Measurements from ENCODE around the gene FAM89A.

DNA sequence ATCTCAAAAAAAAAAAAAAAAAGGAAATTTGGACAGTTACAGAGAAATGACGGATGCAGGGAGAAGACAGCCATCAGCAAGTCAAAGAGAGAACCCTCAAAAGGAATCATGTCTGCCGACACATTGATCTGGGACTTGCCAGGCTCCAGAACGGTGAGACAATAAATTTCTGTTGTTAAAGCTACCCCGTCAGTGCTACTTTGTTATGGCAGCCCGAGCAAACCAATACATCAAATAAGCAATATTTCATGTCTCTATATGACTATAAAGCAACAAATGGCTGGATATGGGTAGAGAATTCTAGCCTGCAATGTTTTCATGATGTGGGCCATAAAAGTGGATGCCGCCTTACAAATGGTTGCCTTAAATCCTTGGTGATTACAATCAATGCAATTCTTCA lies 23.3 kb upstream of the FAM89A start:
- no peak for TF ChIP-seq CTCF (IDR thresholded peaks at IDR 0.05)
- no peak for TF ChIP-seq POLR2A (IDR thresholded peaks at IDR 0.05)
